GM18502 (cell line): ENCODE results near the gene FOXRED1.
"Not testable (repeated sequence)": the region's sequence is repeated elsewhere in the genome, so short reads cannot be mapped to it uniquely, and the experiment has no call there.

Experiments used
- ATAC-seq: cut with Tn5 transposase; IDR thresholded peaks from one replicate; pipeline ENCODE4 v1.9.1; 2021; ENCODE audit warnings: mild to moderate bottlenecking; ENCODE audit not compliant: unreplicated experiment, poor library complexity

The FOXRED1 gene

DNA sequence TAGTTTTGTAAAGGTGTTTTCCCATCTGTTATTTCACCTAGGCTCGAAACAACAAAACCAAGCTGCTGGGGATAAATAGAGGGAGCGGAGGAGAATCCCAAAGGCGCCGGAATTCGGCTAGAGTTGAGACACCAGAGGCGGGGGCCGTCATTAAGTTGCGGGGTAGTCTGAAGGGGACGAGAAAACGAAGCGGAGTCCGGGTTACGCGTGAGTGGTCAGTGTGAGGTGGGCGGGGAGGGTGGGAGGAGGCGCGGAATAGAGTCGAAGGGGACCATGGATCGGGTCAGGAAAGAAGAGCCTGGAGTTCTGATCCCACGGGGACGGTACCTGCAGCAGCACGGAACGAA, 620 bp upstream of the FOXRED1 start:
- ATAC-seq = peak; percentile 3

DNA sequence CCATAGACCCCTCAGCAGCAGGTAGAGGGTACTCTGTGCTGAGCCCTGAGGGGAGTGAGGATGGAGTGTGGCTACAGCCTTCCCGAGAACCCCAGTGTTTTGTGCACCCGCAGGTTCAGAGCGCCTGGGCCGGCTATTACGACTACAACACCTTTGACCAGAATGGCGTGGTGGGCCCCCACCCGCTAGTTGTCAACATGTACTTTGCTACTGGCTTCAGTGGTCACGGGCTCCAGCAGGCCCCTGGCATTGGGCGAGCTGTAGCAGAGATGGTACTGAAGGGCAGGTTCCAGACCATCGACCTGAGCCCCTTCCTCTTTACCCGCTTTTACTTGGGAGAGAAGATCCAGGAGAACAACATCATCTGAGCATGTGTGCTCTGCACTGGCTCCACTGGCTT, 8.4 kb downstream of the FOXRED1 start:
- ATAC-seq = no peak

DNA sequence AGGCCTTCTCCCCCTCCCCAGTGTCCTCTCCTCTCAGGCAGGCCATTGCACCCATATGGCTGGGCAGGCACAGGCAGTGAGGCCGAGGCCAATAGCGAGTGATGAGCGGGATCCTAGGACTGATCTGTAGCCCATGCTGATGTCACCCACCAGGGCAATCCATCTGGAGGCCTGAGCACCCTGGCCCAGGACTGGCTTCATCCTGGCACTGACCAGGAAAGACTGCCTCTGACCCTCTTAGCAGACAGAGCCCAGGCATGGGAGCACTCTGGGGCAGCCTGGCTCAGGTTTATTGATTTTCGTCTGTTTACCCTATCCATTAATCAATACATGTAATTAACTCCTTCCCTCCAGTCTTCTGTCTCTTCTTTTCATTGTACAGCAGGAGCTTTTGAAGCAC, 8.8 kb downstream of the FOXRED1 start:
- no peak for ATAC-seq

DNA sequence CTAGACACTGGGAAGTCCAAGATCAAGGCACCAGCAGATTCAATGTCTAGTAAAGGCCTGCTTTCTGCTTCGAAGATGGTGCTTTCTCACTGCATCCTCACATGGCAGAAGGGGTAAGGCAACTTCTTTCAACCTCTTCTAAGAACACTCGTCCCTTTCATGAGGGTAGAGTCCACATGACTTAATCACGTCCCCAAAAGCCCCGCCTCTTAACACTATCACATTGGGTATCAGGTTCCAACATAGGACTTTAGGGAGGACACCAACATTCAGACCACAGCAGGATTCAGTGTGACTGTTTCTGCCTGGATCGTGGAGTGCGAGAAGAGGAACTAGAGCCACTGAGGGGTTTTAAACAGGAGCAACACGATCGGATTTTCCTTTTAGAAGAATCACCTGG, 10.2 kb downstream of the FOXRED1 start:
- no peak for ATAC-seq

DNA sequence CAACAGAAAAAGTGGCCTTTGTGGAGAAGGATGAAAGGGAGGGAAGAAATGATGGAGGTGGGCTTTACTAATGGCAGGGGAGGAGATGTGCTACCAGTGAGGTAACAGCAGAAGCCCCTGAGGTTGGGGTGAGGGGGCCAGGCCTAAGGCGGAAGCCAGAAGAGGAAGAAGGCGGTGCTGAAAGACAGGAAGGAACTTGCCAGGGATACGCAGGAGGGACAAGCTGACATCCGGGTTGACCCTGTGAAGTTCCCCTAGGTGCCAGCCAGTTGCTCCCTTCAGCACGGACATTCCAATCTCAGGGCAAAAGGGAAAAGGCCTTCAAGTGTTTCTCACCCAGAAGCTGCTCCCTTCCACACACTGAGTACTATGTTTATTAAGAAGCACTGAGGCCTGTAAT, 11.6 kb downstream of the FOXRED1 start:
- ATAC-seq = no peak

DNA sequence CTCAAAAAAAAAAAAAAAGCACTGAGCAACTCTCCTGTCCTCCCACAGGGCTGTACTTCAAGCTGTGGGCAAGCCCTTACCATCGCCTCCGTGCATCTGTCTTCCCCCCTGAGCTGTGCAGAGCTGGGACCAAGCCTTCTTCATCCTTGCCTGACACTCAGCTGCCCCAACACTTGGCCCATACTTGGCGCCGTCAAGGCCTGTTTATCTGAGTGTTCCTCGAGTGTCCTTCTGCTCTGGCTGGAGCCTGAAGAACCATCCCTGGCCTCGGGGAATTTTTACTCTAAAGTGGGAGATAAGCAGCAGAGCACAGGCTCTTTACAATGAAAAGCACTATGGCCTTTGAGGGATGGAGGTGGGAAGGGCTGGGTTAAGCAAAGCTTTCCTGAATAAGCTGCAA, 12.3 kb downstream of the FOXRED1 start:
- ATAC-seq = no peak

DNA sequence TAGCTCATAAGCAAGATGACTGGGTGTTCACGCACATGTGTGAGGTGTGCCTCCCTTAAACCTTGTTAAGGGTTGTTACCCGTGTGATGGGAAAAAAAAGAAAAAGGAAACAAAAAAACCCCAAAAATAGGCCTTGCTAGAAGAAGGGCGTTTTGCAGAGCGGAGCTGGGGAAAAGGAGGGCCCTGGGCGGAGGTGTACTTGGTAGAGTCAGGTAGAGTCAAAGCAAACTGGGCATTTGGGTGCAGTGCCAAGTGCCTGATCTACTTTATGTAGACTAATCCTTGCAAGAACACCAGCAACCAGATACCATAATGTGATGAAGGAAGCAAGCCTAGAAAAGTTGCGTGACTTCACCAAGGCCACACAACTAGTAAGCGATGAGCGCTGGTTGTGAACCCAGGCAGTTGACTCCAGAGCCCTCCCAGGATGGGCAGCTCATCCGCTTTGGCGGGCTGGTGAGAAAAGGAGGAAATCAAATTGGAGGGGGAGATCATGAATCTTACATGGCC, 12.8 kb downstream of the FOXRED1 start:
- ATAC-seq = no peak

DNA sequence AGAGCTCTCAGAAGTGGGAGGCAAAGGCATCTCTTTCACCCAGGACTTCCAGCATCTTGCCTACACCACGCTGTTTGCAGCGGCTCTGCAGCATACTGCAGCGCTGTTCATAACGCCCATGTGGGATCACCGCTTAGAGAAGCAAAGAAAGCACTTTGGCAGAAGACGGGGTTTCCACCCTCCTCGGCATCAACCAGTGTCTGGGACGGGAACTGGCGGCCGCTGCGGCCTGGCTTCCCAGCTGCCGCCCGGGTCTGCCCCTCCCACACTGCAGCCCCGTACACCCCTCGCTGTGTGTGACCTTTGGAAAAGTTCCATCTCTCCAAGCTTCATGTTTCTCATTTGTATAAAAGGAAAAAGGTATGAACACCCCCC, 13.4 kb downstream of the FOXRED1 start:
- ATAC-seq = no peak

DNA sequence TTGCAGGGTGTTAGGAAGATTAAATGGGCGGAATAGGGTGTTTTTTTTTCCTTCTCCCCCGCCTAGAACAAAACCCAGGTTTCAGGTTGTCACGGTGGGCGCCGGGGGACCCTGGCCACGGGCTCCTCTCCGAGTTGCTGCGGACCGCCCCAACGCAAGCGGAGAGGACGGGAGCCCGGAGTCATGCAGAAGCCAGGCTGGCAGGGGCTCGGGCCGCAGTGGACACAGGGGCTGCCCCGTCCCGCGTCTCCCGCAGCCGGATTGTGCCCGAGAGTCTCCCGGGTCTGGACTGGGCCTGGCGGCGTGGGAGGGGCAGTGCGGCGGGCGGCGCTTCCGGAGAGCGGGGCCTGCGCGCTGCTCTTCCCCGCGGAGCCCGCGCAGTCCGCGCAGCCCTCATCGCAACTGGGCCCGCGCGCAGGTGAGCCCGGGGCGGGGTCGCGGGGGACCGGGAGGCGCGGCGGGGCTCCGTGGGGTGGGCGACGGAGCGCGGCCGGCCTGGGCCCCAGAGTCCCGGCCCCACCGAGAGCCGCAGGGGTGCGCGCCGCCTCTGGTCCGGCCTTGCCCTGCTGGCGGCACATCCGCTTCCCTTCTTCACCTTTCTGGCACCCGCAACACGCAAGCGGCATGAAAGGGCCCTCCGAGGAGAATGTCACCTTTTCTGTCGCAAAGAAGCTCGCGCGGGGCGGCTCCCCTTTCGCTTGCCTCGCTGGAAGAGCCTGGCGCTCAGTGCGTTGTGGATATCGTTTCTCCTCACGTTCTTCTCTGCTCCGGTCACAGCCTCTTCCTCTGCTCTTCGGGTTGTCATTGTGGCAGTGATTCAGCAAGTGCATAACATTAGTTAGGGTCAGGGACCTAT, 14.0 kb downstream of the FOXRED1 start, which contains the start of gene TIRAP:
Gene TIRAP (plus strand): TSS at position 358 of the 856 bp plus-strand sequence. CDS start 7,802 bp downstream, outside the sequence.
- ATAC-seq = peak; percentile 71

DNA sequence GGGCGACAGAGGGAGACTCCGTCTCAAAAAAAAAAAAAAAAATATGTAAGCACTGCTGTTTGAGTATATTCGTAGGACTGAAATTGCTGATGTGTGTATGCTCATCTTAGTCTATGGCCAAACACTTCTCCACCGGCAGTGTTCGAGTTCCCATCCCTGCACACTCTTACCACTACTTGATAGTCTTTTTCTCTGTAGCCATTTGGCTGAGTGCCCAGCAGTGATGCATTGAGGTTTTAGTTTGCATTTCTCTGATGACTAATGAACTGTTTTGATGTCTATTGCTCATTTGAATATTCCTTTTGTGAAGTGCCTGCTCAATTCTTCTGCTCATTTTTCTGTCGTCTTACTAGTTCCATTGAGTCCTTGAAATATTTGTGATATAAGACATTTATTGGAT, 15.9 kb downstream of the FOXRED1 start:
- ATAC-seq = peak; percentile 50

DNA sequence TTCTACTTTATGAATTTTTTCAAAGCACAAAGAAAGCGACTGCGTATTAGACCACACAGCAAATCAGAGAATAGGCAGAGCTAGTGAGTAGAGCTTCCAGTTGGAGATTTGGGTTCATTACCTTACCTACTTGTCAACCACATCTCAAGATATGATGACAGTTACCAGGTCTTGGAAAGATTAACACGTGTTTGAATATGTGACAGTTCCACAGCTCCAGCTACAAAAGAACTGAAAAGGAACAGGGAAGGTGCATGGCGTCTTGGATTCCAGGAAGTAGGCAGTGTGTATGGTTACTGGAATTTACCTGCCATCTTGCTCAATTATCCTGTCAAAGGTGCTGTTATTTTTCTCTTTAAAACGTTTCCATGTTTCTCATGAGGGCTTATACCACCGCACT, 19.3 kb downstream of the FOXRED1 start:
- ATAC-seq = no peak

DNA sequence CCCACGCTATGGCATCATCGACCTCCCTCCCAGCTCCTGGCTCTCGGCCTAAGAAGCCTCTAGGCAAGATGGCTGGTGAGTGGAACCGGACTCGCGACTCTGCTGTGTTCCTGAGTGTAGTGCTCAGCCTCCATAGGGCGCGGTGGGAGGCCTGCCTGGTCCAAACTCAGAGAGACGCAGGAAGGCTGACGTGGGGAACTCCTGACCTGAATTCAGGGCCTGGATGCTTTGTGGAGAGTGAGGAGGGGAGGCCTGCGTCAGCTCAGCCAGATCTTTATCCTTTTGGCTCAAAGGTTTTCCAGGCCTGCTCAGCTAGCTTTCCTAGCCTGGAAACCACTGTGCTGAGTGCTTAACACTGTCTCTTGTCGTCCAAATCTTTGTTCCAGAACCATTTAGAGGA, 21.9 kb downstream of the FOXRED1 start:
- ATAC-seq = no peak

DNA sequence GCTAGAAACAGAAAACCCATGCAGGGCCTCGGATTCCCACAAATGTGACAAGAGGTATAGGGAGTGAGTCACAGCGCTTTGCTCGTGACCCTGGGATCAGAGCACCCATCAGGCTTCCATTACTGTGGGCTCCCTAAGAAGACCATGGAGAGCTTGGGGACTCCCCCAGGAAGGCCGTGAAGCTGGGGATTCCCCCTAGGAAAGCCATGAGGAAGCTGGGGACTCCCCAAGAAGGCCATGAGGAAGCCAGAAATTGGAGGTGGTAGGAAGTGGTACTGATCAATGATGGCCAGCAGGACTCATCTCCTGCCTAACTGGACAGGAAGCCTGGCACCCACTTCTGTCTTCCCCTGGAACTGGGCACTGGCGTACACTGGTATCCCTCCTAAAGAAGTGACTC, 24.8 kb downstream of the FOXRED1 start:
- ATAC-seq = no peak

DNA sequence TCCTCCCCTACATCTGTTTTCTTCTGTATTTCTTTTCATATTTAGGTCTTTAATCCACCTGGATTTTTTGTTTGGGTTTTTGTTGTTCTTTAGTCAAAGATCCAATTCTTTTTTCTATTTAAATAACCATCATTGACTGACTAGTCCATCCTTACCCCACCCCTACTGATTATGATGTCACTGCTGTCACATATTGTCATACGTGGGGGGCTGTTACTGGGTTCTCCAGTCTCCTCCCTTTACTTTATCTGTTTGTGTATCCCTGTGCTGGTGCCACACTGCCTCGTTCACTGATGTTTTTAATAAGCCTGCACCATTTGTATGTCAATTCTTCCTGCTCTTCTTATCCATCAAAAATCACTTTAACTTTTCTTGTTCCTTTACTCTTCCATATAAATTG, 28.1 kb downstream of the FOXRED1 start:
- no peak for ATAC-seq

DNA sequence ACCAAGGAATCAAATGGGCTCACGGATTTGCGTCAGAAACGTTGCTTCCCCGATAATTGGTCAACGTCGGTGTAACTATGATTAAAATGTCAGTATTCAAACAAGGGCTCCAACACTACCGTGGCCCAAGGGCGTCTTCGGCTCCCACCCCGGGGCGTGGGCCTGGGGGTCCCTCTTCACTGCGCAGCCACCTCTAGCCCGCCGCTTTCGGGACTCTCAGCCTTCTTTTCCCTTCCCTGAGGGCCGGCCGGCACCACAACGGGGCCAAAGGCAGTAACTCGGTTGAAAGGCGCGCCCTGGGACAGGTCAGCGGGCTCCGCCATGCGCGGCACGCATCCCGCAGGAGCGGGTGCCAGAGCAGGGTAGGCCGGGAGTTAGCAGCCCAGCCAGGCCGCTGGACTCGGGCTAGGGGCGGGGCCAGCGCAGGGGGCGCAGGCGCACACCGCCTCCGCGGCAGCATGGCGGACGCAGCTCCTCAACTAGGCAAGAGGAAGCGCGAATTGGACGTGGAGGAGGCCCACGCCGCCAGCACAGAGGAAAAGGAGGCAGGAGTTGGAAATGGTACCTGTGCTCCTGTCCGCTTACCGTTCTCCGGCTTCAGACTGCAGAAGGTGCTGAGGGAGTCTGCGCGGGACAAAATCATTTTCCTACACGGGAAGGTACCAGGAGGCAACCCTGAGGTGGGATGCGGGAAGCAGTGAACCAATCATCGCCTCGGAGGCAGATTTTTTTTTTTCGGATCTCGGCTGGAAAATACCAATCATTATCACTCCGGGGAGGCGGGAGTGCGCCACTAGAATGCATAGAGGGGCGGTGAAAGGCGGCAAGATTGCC, 34.9 kb downstream of the FOXRED1 start, which contains the start of gene DCPS:
Gene DCPS (plus strand): TSS at position 438 of the 834 bp plus-strand sequence. CDS start 21 bp downstream, at position 459.
- peak; percentile 85 for ATAC-seq

DNA sequence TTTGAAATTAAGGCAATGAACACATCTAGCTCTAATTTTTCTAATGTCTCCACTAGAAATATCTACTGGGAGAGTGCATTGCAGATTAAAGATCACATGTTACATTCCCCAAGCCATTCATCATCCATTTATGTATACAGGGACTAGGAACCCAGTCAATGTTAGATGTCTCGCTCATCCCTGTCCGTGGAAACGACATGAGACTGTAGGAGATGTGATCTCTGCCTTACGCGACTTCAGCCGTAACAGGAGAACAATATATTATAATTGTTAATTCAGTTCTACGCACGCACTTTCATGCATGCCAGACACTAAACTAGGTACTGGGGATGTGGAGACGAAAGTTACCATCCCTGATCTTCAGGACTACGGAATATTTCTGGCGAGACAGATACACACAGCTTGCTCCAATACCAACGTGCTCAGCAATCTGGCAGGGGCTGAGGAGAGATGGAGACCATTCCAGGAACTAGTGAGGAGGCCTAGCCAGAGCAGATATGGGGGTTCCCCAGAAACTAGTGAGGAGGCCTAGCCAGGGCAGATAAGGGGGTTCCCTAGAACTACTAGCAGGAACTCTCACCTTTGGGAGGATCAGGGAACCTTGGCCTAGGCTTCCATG, 35.6 kb downstream of the FOXRED1 start:
- peak; percentile 39 for ATAC-seq

DNA sequence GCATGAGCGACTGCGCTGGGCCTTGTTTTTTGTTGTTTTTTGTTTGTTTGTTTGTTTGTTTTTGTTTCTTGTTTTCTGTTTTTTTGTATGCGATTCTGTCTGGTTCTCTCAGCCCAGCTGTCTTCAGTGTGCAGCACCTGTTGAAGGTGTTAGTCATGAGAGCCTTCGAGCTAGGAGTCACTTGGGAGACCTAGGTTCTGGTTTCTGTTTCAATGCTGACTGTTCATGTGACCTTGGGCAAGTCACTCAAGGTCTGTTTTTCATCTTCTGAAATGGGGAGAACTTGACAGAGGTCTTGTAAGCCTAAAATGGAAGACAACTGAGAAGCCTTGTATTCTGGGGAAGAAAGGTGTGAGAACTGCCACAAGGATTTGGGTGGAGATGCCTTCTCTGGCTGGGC, 36.7 kb downstream of the FOXRED1 start:
- peak; percentile 60 for ATAC-seq

DNA sequence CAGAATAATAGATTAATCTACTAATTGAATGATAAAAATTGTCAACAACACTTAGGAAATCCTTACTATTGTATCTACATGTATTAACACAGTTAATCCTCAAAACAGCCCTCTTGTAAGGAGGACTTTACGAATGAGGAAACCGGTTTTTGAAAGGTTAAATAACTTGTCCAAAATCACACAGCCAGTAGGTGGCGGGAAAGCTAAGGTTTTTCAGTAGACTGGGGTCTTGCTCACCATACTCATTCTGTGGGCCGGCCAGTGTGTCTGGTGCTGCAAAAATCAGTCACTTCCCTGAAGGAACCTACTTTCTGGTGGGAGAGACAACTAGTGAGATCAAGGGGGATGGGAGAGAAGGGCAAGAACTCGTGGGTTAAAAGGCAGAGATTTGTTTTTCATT, 38.8 kb downstream of the FOXRED1 start:
- ATAC-seq = no peak

DNA sequence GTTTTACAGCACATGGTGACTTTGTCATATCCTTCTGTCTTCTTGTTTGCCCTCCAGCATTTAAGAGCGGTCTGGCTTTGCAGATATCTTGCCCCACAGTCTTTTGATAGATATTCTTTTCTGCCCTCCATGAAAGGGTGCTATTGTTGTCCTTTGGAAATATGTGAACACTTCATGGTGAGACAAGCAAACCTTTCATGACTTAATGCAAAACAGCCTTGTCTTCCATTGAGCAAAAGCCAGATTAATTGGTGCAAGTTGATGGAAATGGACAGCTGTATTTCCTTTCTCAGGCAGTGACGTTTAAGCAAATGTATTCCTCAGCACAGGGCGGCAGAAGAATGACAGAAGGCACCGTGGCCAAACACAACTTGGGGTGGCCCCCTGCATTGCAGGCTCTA, 39.3 kb downstream of the FOXRED1 start:
- no peak for ATAC-seq

DNA sequence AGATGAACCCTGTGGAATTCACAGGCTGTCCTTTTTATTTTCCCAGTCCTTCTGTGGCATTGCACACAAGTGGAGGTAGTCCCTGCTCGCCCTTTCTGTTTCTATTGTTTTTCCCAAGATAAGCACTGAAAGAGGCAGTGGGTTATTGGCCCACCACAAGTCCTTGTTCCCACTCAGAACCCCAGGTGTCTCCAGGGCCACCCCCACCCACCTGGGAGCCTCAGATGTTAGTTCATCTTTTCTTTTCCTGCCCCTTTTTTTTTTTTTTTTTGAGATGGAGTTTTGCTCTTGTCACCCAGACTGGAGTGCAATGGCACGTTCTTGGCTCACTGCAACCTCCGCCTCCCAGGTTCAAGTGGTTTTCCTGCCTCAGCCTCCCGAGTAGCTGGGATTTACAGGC, 39.8 kb downstream of the FOXRED1 start:
- ATAC-seq = not testable (repeated sequence)
